NB4 (cell line): Measurements from ENCODE around the gene TAF5L.
"Not testable (repeated sequence)": the region's sequence is repeated elsewhere in the genome, so short reads cannot be mapped to it uniquely, and the experiment has no call there.

Experiments
- DNase-seq: peaks from one replicate; pipeline ENCODE4 v3.0.0; 2010; ENCODE audit warnings: low read depth
- H3K4me3 ChIP-seq: one replicate; pipeline ENCODE4 v1.5.1; 2011; ENCODE audit warnings: mild to moderate bottlenecking, low read depth, low read length, moderate library complexity
- MYC ChIP-seq: IDR thresholded peaks from 2 replicates; pipeline ENCODE4 v1.6.1; 2011; ENCODE audit warnings: low read depth, low read length
- POLR2A ChIP-seq: IDR thresholded peaks from 2 replicates; pipeline ENCODE4 v1.6.1; 2011; ENCODE audit warnings: mild to moderate bottlenecking; ENCODE audit not compliant: insufficient read length; ENCODE audit errors: extremely low read depth
- TF ChIP-seq, protein P1 (sequence below): IDR thresholded peaks from one replicate; pipeline ENCODE4 v1.5.1; 2012; ENCODE audit warnings: low read depth, low read length
- TF ChIP-seq, protein P2 (sequence below): IDR thresholded peaks from 2 replicates; pipeline ENCODE4 v1.6.1; 2011; ENCODE audit warnings: low read depth, low read length

Gene TAF5L

DNA sequence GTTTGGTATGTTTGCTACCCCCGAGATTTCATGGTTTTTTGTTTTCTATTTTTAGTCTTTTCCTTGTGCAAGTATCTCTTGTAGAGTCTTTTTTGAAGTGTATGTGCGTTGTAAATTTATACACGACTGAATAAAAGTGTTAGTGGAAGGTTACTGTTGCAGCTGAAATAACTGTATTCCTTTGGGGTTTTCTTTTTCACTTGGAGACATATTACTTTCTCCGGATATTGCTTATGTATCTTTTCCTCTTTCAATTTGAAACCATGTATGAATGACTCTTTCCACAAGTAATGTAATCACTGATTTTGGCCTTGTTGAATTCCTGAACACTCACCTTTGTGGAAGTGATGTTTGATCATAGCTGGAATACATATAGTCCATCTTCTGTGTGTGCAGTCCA is 1.1 kb upstream of the TAF5L start:
- peak overlapping the region; percentile 98 for H3K4me3 ChIP-seq
- TF ChIP-seq, protein P1, sequence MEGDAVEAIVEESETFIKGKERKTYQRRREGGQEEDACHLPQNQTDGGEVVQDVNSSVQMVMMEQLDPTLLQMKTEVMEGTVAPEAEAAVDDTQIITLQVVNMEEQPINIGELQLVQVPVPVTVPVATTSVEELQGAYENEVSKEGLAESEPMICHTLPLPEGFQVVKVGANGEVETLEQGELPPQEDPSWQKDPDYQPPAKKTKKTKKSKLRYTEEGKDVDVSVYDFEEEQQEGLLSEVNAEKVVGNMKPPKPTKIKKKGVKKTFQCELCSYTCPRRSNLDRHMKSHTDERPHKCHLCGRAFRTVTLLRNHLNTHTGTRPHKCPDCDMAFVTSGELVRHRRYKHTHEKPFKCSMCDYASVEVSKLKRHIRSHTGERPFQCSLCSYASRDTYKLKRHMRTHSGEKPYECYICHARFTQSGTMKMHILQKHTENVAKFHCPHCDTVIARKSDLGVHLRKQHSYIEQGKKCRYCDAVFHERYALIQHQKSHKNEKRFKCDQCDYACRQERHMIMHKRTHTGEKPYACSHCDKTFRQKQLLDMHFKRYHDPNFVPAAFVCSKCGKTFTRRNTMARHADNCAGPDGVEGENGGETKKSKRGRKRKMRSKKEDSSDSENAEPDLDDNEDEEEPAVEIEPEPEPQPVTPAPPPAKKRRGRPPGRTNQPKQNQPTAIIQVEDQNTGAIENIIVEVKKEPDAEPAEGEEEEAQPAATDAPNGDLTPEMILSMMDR: no peak
- TF ChIP-seq POLR2A: no peak
- TF ChIP-seq, protein P2, sequence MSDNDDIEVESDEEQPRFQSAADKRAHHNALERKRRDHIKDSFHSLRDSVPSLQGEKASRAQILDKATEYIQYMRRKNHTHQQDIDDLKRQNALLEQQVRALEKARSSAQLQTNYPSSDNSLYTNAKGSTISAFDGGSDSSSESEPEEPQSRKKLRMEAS: no peak
- no peak for TF ChIP-seq MYC
- DNase-seq: no peak

DNA sequence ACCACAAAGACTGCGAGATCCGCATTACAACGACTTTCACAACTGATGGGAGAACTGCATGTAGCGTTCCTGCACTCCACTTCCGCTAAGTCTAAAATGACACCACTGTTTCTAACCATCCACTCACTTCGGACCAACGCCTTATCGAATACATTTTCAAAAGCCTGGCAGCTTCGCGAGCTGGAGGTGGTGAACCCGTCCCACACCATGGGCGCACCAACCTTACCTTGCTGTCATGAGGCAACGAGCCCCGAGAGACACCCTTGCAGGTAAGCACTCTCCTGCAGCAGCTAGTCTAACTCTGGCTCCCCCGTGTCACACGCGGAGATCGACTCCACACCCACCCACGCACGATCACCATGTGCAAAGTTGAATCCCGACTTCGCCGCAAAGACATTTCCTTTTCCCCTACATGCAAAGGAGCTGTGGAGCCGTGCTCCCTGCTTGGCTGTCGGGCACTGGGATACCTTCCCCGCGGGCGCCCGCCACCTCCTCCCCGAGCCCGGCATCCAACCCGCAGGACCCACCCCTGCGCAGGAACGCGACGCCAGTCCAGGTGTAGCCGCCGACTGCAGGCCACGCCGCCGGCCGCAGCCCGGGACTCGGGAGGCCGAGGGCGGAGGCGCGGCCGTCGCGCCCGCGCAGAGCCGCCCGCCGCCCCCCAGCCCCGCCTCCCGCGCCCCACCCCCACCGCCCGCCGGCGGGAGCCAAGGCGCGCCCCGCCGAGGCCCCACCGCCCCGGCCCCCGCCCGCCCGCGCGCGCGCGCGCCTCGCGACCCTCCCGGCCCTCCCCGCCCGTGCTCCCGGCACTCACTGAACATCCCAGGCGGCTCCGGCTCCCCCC is 629 bp downstream of the TAF5L start:
- TF ChIP-seq MYC: peak; percentile 10
- TF ChIP-seq POLR2A: no peak
- H3K4me3 ChIP-seq: peak overlapping the region; percentile 96
- DNase-seq: peak; percentile 79

DNA sequence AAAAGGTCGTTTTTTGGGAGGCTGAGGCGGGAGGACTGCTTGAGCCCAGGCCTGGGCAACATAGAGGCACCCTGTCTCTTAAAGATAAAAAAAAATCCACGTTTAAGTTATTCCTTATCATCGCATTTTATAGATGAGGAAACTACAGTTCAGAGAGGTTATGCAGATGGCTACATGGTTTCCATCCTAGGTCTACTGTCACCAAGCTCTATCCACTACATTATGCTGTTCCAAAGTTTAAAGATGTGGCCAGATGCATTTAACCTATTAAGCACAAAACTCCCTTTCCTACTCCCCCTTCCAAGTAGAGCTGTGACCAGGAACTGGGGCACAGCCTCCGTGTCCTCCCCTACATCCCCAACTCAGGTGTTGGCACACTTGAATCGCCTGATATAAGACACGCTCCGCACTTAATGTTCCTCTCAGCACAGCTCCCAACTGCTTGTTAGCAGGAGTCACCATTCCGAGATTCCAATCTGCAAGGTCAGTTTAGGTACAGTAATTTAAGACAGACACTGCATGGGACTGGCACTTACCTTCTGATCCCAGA is 1.3 kb downstream of the TAF5L start:
- TF ChIP-seq POLR2A (no peak), MYC (no peak)
- TF ChIP-seq, protein P1: no peak
- peak overlapping the region; percentile 96 for H3K4me3 ChIP-seq
- no peak for DNase-seq

DNA sequence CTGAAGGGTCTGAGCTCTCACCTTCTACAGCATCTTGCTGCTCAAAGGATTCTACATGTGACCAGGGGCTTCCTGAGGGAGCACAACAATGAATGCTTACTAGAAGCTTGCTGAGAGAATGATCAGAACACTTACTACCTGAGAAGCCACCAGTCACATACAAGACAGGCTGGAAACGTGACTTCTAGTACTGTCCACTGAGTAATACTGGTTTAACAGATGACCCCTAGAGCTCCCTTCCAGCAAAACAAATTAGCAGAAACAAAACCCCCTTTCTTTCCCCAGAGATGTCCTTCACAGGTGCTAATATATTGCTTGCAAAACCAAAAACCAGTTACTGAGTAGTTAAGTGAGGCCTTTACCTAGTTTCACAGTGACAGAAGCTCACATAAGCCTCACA is 2.1 kb downstream of the TAF5L start:
- TF ChIP-seq MYC (no peak), POLR2A (no peak)
- TF ChIP-seq, protein P1: no peak
- TF ChIP-seq, protein P2: no peak
- no peak for DNase-seq
- H3K4me3 ChIP-seq: peak overlapping the region; percentile 96

- H3K4me3 ChIP-seq: no peak overlapping the region
- DNase-seq: no peak
- TF ChIP-seq, protein P2: no peak
- no peak for TF ChIP-seq POLR2A
- no peak for TF ChIP-seq MYC
- TF ChIP-seq, protein P1: no peak
Observed at GRCh38 chr1:229623225-229623624, 2.7 kb downstream of the TAF5L start.

DNA sequence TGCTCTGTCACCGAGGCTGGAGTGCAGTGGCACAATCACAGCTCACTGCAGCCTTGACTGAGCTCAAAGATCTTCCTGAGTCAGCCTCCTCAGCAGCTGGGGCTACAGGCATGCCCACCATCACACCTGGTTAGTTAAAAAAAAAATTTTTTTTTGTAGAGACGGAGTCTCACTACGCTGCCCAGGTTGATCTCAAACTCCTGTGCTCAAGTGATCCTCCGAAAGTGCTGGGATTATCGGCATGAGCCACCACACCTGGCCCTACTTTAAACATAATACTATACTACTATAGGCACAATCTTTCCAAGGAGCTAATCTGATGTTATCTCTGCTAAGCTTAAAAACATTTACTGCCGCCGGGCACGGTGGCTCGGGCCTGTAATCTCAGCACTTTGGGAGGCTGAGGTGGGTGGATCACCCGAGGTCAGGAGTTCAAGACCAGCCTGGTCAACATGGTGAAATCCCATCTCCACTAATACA is 3.2 kb downstream of the TAF5L start:
- H3K4me3 ChIP-seq, DNase-seq: not testable (repeated sequence)

DNA sequence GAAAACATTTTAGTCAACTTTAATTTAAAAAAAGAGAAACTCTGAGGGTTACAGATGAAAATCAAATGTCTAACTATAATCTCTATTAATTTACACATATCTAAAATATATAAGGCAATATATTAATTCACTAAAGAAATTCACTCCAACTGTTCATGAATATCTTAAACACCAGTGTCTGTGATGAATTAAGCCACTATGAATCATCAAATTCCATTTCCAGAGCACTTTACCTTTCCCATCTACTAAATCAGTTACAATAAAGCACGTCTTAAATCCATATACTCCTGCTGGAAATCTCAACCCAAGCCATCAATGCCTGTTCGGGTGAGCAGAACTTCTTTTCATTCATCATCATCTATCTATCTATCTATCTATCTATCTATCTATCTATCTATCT is 4.3 kb downstream of the TAF5L start:
- no peak for TF ChIP-seq POLR2A
- TF ChIP-seq, protein P1: no peak
- TF ChIP-seq MYC: no peak
- TF ChIP-seq, protein P2: no peak
- H3K4me3 ChIP-seq: no peak overlapping the region
- no peak for DNase-seq
